HG03469 (cell line): ENCODE results near the gene MAPK9.

Experiments used
- ATAC-seq: cut with Tn5 transposase; IDR thresholded peaks from one replicate; pipeline ENCODE4 v1.9.1; 2021; ENCODE audit warnings: mild to moderate bottlenecking, moderate library complexity, moderate number of reproducible peaks; ENCODE audit not compliant: unreplicated experiment

MAPK9 gene

DNA sequence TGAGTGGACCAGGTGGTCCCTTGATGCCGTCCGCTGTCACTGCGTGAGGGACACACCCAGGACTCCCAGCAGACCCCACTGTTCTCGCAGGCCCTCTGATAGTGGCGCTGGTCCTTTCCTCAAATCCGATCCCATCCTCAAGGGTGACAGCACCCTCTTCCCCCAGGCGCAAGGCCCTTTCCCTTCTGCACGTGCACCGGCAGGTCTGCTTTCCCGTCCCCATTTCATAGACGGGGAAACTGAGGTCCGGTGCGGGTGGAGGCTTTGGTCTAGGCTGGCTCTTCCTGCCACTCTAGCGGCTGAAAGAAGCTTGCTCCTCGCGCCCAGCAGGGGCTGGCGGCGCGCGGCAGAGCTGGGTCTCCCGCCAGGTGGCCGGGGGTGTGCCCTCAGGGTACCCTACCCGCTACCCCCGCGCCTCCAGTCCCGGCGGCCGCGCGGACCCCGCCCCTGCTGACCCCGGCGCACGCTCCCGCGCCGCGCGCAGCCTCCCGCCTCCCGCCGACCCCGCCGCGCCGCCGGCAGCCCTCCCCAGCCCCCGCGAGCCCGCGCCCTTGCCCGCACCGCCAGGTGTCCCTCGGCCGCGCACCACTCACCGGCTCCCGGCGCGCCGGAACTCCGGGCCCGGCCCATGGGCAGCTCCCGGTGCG is 83.3 kb downstream of the MAPK9 start:
- no peak for ATAC-seq

DNA sequence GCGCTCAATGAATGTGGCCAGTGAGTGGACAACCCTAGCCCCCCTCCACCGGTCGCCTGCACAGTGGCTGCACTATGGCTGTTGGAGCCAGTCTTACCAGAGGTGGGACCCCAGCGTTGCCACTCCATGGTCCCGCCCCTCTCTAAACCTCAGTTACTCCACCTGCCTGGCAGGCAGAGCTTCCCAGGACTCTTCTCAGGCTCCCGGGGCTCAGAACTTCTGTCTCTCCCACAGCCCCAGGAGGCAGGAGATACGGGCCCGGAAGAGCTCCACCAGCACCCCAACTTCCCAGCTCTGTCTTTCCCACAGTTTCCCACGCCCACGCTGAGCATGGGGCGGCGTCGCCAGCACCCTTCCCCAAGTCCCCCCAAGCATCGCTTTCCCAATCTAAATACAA is 83.8 kb downstream of the MAPK9 start:
- no peak for ATAC-seq

GRCh38 chr5:180207593-180207992 is 84.3 kb downstream of the MAPK9 start:
- no peak for ATAC-seq

DNA sequence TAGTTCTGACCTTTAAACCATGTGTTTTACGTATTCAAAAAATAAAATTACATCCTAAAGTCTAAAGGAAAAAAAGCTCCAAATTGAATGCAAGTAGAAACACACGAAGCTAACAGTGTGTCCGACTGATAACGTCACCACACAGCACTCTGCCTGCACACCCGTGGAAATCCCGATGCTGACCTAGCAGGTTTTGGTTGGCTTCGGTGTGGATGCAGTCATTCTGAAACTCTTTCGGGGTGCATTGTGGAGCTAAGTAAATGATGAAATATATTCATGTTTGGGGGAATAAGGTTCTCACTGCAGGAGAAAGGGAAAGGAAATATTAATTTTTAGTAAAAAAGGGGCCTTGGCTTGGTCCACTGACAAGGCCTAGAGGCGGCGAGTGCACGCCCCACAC is 84.9 kb downstream of the MAPK9 start:
- ATAC-seq: no peak

GRCh38 chr5:180205916-180206315 is 86.0 kb downstream of the MAPK9 start:
- no peak for ATAC-seq

- ATAC-seq: no peak
Observed at GRCh38 chr5:180204276-180204819, 87.5 kb downstream of the MAPK9 start.

GRCh38 chr5:180202939-180203573 is 88.8 kb downstream of the MAPK9 start:
- ATAC-seq: no peak

- ATAC-seq: no peak
Observed at GRCh38 chr5:180201051-180201987, 90.6 kb downstream of the MAPK9 start.

- ATAC-seq: no peak
Observed at GRCh38 chr5:180199390-180199789, 92.5 kb downstream of the MAPK9 start.

DNA sequence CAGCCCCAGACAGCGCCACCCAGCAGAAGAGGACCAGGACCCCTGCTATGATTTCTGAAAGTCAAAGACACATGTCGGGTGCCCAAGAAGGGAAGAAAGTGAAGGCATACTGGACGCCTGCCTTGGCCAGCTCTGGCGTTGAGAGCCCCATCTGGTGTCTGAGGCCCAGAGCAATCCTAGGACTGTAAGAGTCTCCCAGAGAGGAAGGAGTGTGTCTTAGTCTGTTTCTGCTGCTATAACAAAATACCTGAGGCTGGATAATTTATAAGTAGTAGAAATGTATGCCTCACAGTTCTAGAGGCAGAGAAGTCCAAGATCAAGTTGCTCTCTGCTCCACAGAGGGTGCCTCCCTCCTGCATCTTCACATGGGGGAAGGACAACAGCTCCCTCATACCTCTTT is 93.7 kb downstream of the MAPK9 start:
- no peak for ATAC-seq

- ATAC-seq: no peak
Observed at GRCh38 chr5:180197016-180197702, 94.7 kb downstream of the MAPK9 start.

DNA sequence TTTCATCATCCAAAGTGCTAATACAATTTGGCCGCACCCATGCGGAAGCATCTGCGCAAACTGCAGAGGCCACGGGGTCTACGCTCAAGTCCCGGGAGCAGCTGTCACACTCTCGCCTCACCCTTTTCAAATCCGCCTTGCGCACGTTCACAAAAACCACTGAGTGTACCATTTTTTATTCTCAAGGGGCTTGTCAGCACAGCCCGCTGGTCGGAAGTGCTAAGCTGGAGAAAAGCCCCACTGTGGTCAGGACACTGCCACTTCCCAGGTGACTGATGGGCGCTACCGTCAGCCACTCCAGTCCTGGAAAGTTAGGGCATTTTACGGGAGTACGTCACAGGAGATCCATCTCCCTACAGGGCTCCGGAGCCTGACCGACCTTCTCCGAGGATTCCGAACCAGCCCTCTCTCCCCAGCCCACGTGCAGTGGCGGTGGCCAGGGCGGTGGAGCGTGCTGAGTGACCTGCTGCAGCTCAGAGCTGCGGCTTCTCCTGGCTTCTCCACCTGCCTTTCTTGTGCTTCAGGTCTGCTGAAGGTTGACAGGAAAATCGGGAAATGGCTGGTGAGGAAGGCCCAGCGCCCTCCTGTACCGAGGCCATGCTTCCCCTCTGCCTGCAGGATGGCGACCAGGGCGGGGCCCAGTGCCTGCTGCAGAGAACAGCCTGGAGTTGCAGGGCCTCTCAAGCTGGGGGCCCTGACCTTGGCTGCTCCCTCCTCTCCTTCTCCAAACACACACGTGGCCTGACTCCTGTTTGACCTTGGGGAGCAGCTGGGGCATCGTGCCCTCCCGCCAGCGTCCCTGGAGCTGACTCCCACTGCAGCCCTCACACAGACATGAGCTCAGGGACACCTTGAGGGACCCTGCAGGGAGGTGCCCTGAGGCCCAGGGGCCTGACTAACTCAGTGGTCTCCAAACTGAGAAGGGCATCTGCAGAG is 97.2 kb downstream of the MAPK9 start:
- no peak for ATAC-seq

DNA sequence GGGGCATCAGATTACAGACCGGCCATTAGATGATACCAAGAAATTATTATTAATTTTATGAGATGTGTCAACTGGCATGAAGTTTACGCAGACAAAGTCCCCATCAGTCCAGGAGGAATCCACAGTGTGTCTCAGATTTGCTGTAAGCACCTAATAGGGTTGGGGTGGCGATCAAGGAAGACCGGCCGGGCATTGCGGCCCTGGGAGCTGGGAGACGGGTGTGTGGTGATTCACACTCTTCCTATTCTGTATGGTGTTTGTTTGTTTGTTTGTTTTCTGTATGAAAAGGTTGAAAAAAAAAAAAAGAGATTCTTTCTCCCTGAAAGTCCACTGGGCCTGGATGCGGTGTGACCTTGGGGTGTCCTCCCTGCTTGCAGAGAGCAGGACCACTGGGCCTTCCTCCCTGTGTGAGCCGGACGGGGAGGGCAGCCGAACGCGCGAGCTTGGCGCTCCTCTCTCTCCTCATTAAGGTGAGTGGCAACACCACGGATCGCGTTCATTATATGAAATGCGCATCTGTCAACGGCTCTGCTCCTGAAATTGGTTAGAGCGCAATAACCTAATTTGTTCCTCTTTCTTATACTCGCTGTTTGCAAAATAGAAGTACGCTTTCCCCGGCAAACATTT is 98.0 kb downstream of the MAPK9 start:
- ATAC-seq: no peak

GRCh38 chr5:180191716-180192115 is 100.2 kb downstream of the MAPK9 start:
- ATAC-seq: no peak

GRCh38 chr5:180187767-180188166 is 104.1 kb downstream of the MAPK9 start:
- no peak for ATAC-seq
